K562 (cell line): ENCODE data around the gene PCSK2.

Source experiments
- BRD4 ChIP-seq: fragments of 200-600 bp; sonication (generic); IDR thresholded peaks from 2 replicates; pipeline ENCODE4 v1.6.1; 2017; ENCODE audit warnings: inconsistent platforms
- TF ChIP-seq, protein P1 (sequence below): sonication (generic); formaldehyde crosslinking; IDR thresholded peaks from 2 replicates; pipeline ENCODE4 v1.8.0; 2022; ENCODE audit warnings: mild to moderate bottlenecking, missing genetic modification reagents
- TF ChIP-seq, protein P2 (sequence below): fragments of 450-650 bp; IDR thresholded peaks from 2 replicates; pipeline ENCODE4 v1.6.1; 2016; ENCODE audit warnings: antibody characterized with exemption
- TF ChIP-seq, protein P3 (sequence below), 3 experiments: IDR thresholded peaks in 2 of 3; conservative IDR thresholded peaks in 1 of 3; 2 replicates each; pipeline ENCODE4 v1.5.1; 2011 to 2012; ENCODE audit warnings: low read length in 3 of 3, mild to moderate bottlenecking in 3 of 3, control low read depth in 2 of 3, improper control_type of control experiment in 1 of 3, inconsistent platforms in 1 of 3, low read depth in 1 of 3, mixed read lengths in 1 of 3, moderate library complexity in 1 of 3; ENCODE audit not compliant: insufficient read depth in 2 of 3

DNA sequence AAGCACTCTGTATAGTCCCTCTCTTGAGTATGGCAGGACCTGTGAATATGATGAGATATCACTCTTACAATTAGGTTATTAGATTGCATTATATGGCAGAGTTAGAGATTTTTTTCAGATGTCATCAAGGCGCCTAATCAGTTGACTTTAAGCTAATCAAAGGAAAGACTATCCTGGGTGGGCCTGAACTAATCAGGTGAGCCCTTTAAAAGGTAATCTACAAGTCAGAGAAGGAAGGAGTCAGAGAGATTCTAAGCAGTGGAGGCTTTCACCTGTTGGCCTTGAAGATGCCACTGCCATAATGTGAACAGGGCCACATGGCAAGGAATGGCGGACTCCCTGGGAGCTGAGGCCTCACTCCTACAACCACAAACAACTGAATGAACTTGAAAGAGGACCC, 152.8 kb downstream of the PCSK2 start:
- TF ChIP-seq, protein P1, sequence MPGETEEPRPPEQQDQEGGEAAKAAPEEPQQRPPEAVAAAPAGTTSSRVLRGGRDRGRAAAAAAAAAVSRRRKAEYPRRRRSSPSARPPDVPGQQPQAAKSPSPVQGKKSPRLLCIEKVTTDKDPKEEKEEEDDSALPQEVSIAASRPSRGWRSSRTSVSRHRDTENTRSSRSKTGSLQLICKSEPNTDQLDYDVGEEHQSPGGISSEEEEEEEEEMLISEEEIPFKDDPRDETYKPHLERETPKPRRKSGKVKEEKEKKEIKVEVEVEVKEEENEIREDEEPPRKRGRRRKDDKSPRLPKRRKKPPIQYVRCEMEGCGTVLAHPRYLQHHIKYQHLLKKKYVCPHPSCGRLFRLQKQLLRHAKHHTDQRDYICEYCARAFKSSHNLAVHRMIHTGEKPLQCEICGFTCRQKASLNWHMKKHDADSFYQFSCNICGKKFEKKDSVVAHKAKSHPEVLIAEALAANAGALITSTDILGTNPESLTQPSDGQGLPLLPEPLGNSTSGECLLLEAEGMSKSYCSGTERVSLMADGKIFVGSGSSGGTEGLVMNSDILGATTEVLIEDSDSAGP = no peak
- TF ChIP-seq BRD4 = no peak
- TF ChIP-seq, protein P2, sequence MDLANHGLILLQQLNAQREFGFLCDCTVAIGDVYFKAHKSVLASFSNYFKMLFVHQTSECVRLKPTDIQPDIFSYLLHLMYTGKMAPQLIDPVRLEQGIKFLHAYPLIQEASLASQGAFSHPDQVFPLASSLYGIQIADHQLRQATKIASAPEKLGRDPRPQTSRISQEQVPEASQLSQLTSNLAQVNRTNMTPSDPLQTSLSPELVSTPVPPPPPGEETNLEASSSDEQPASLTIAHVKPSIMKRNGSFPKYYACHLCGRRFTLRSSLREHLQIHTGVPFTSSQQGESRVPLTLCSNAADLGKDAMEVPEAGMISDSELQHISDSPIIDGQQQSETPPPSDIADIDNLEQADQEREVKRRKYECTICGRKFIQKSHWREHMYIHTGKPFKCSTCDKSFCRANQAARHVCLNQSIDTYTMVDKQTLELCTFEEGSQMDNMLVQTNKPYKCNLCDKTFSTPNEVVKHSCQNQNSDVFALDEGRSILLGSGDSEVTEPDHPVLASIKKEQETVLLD = no peak
- TF ChIP-seq, protein P3, sequence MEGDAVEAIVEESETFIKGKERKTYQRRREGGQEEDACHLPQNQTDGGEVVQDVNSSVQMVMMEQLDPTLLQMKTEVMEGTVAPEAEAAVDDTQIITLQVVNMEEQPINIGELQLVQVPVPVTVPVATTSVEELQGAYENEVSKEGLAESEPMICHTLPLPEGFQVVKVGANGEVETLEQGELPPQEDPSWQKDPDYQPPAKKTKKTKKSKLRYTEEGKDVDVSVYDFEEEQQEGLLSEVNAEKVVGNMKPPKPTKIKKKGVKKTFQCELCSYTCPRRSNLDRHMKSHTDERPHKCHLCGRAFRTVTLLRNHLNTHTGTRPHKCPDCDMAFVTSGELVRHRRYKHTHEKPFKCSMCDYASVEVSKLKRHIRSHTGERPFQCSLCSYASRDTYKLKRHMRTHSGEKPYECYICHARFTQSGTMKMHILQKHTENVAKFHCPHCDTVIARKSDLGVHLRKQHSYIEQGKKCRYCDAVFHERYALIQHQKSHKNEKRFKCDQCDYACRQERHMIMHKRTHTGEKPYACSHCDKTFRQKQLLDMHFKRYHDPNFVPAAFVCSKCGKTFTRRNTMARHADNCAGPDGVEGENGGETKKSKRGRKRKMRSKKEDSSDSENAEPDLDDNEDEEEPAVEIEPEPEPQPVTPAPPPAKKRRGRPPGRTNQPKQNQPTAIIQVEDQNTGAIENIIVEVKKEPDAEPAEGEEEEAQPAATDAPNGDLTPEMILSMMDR (IDR thresholded peaks at IDR 0.05 in 2 of 3, conservative IDR thresholded peaks at IDR 0.05 in 1 of 3; ENCODE audit: insufficient read depth in 2 of 3, low read depth in 1 of 3, low read length in 3 of 3) = no peak
